ENCODE data around the gene BRD3OS.

- TF ChIP-seq CTCF (IDR thresholded peaks at IDR 0.05), result no peak
- no peak for TF ChIP-seq POLR2A (IDR thresholded peaks at IDR 0.05)
Measured at GRCh38 chr9:134026981-134027380, 1.7 kb downstream of the BRD3OS start.

Measured in ovary (tissue), 3 donors.